Liver (tissue), 9 donors: Measurements from ENCODE around the gene KLF18. TPM values are rescaled to one million over a fixed set of nuclear protein-coding genes. Genes with fewer than 3 reads are reported as not detected.

Source experiments
- DNase-seq: peaks from one replicate; pipeline ENCODE4 v3.0.0-alpha.2; 2017; ENCODE audit warnings: low spot score
- H3K27ac ChIP-seq, 2 donors: one replicate each; pipeline ENCODE4 v1.7.0; 2013; ENCODE audit warnings: inconsistent platforms in 2 of 2, low read length in 2 of 2, control low read depth in 1 of 2, low read depth in 1 of 2, mild to moderate bottlenecking in 1 of 2
- H3K27me3 ChIP-seq, 4 donors: one replicate each; pipeline versions ENCODE4 v1.6.1 to v1.7.0; 2013; ENCODE audit warnings: low read length in 3 of 4, inconsistent platforms in 1 of 4, mild to moderate bottlenecking in 1 of 4, moderate library complexity in 1 of 4; ENCODE audit not compliant: control insufficient read depth in 4 of 4, insufficient read depth in 4 of 4
- H3K36me3 ChIP-seq, 4 donors: one replicate each; pipeline versions ENCODE4 v1.6.1 to v1.7.0; 2013; ENCODE audit warnings: low read length in 3 of 4, mild to moderate bottlenecking in 3 of 4, low read depth in 1 of 4, moderate library complexity in 1 of 4; ENCODE audit not compliant: control insufficient read depth in 4 of 4, insufficient read depth in 3 of 4
- H3K4me1 ChIP-seq, 4 donors: one replicate each; pipeline versions ENCODE4 v1.6.1 to v1.7.0; 2013; ENCODE audit warnings: low read length in 3 of 4, mild to moderate bottlenecking in 3 of 4, moderate library complexity in 1 of 4; ENCODE audit not compliant: control insufficient read depth in 4 of 4, insufficient read depth in 4 of 4
- H3K4me3 ChIP-seq, 3 donors: one replicate each; pipeline versions ENCODE4 v1.6.1 to v1.7.0; 2013; ENCODE audit warnings: low read length in 3 of 3, control low read depth in 1 of 3, low read depth in 1 of 3, mild to moderate bottlenecking in 1 of 3
- H3K9ac ChIP-seq, 2 donors: one replicate each; pipeline ENCODE4 v1.7.0; 2013; ENCODE audit warnings: low read length in 2 of 2, mild to moderate bottlenecking in 2 of 2, moderate library complexity in 2 of 2, control low read depth in 1 of 2, low read depth in 1 of 2
- H3K9me3 ChIP-seq, 4 donors: one replicate each; pipeline versions ENCODE4 v1.6.1 to v1.7.0; 2013; ENCODE audit warnings: low read length in 3 of 4; ENCODE audit not compliant: control insufficient read depth in 4 of 4
- ATF3 ChIP-seq: IDR thresholded peaks from 2 replicates; pipeline ENCODE4 v1.6.1; 2016; ENCODE audit warnings: antibody characterized with exemption
- CTCF ChIP-seq: fragments of 150-350 bp; IDR thresholded peaks from 2 replicates; pipeline ENCODE4 v1.5.1; 2017; ENCODE audit warnings: improper control_type of control experiment, low read depth, low read length; ENCODE audit not compliant: missing input control
- EGR1 ChIP-seq, 2 donors: IDR thresholded peaks; 2 replicates each; pipeline ENCODE4 v1.6.1; 2016 to 2018; ENCODE audit warnings: antibody characterized with exemption in 2 of 2, low read depth in 2 of 2
- FOXA1 ChIP-seq: IDR thresholded peaks from 2 replicates; pipeline ENCODE4 v1.6.1; 2016; ENCODE audit warnings: antibody characterized with exemption
- FOXA2 ChIP-seq: IDR thresholded peaks from 2 replicates; pipeline ENCODE4 v1.6.1; 2016; ENCODE audit warnings: antibody characterized with exemption
- GABPA ChIP-seq, 2 donors: IDR thresholded peaks in 1 of 2; conservative IDR thresholded peaks in 1 of 2; 2 replicates each; pipeline ENCODE4 v1.6.1; 2016; ENCODE audit warnings: antibody characterized with exemption in 2 of 2, mild to moderate bottlenecking in 1 of 2, moderate library complexity in 1 of 2
- HNF4A ChIP-seq, 2 donors: conservative IDR thresholded peaks; 2 replicates each; pipeline ENCODE4 v1.6.1; 2016; ENCODE audit warnings: antibody characterized with exemption in 2 of 2, mild to moderate bottlenecking in 2 of 2
- JUND ChIP-seq, 2 donors: IDR thresholded peaks; 2 replicates each; pipeline ENCODE4 v1.6.1; 2016; ENCODE audit warnings: antibody characterized with exemption in 2 of 2
- MAX ChIP-seq: IDR thresholded peaks from 2 replicates; pipeline ENCODE4 v1.6.1; 2016; ENCODE audit warnings: antibody characterized with exemption
- NR2F2 ChIP-seq: IDR thresholded peaks from 2 replicates; pipeline ENCODE4 v1.6.1; 2016; ENCODE audit warnings: antibody characterized with exemption
- RAD21 ChIP-seq, 2 donors: IDR thresholded peaks; 2 replicates each; pipeline ENCODE4 v1.6.1; 2016; ENCODE audit warnings: antibody characterized with exemption in 2 of 2, mild to moderate bottlenecking in 2 of 2
- REST ChIP-seq: IDR thresholded peaks from 2 replicates; pipeline ENCODE4 v1.6.1; 2016; ENCODE audit warnings: antibody characterized with exemption, mild to moderate bottlenecking
- RXRA ChIP-seq, 2 donors: IDR thresholded peaks; 2 replicates each; pipeline ENCODE4 v1.6.1; 2017 to 2018; ENCODE audit warnings: antibody characterized with exemption in 2 of 2, mild to moderate bottlenecking in 1 of 2
- SP1 ChIP-seq: IDR thresholded peaks from 2 replicates; pipeline ENCODE4 v1.6.1; 2018; ENCODE audit warnings: antibody characterized with exemption, mild to moderate bottlenecking
- TAF1 ChIP-seq: conservative IDR thresholded peaks from 2 replicates; pipeline ENCODE4 v1.6.1; 2016; ENCODE audit warnings: antibody characterized with exemption, mild to moderate bottlenecking
- ZBTB33 ChIP-seq: IDR thresholded peaks from 2 replicates; pipeline ENCODE4 v1.6.1; 2016; ENCODE audit warnings: antibody characterized with exemption
- WGBS: extraction: QIAGEN DNeasy Blood & Tissue Kit; methylation state at CpG from one replicate; pipeline ENCODE4 v1.1.7; 2013; 5-methylcytosine and 5-hydroxymethylcytosine counted together
- polyA plus RNA-seq, 2 donors: library from polyadenylated mRNA; stranded (reverse) in 1 of 2; unstranded in 1 of 2; fragments of 200-250 nt in 1 of 2; fragments of >200 nt in 1 of 2; fragmentation: Nextera tagmentation in 1 of 2; extraction: Ambion mirVana in 1 of 2; gene quantifications; one replicate each; pipeline versions ENCODE4 v1.2.1 to v1.2.3, GENCODE V29; 2013 to 2015
- total RNA-seq, 2 donors: library from RNA; depleted of rRNA; stranded (reverse); fragments of >200 nt; gene quantifications; one replicate each; pipeline ENCODE4 v1.2.3, GENCODE V29; 2014
- donor health status: healthy.
- donor health status: healthy.
- donor health status: healthy.
- donor health status: healthy.
- donor health status: healthy.

The KLF18 gene
- total and polyA plus RNA-seq, 4 donors: not detected

- H3K4me3 ChIP-seq: no peak overlapping the region
- no peaks in the 10 kb centered on the region for H3K4me1 ChIP-seq
- TF ChIP-seq JUND (IDR thresholded peaks at IDR 0.05) (no peak), RXRA (IDR thresholded peaks at IDR 0.05) (no peak), CTCF (no peak), FOXA1 (no peak), HNF4A (conservative IDR thresholded peaks at IDR 0.05) (no peak), FOXA2 (no peak), TAF1 (no peak), NR2F2 (no peak), RAD21 (IDR thresholded peaks at IDR 0.05) (no peak), EGR1 (IDR thresholded peaks at IDR 0.05; ENCODE audit: low read depth in 2 of 2) (no peak), MAX (no peak), SP1 (no peak), GABPA (IDR thresholded peaks at IDR 0.05 in 1 of 2, conservative IDR thresholded peaks at IDR 0.05 in 1 of 2) (no peak), REST (no peak)
- H3K9me3 ChIP-seq: no peaks in the 10 kb centered on the region
- DNase-seq: no peak
- WGBS: 76% methylated on average over 7 of the region's 7 CpGs
- no peaks in the 10 kb centered on the region for H3K36me3 ChIP-seq
- no peaks in the 10 kb centered on the region for H3K27me3 ChIP-seq
- H3K9ac ChIP-seq: no peak overlapping the region
- no peak overlapping the region for H3K27ac ChIP-seq
Observed at GRCh38 chr1:44101328-44101727, 40.1 kb downstream of the KLF18 start.

- H3K27ac ChIP-seq: no peak overlapping the region
- WGBS: 80% methylated on average over 9 of the region's 9 CpGs
- H3K9ac ChIP-seq: no peak overlapping the region
- no peaks in the 10 kb centered on the region for H3K4me1 ChIP-seq
- DNase-seq: no peak
- H3K9me3 ChIP-seq: no peaks in the 10 kb centered on the region
- H3K36me3 ChIP-seq: no peaks in the 10 kb centered on the region
- no peaks in the 10 kb centered on the region for H3K27me3 ChIP-seq
- no peak overlapping the region for H3K4me3 ChIP-seq
- TF ChIP-seq ZBTB33 (no peak), CTCF (no peak), REST (no peak), RXRA (IDR thresholded peaks at IDR 0.05) (no peak), FOXA2 (no peak), EGR1 (IDR thresholded peaks at IDR 0.05; ENCODE audit: low read depth in 2 of 2) (no peak), SP1 (no peak), JUND (IDR thresholded peaks at IDR 0.05) (no peak), RAD21 (IDR thresholded peaks at IDR 0.05) (no peak), FOXA1 (no peak), TAF1 (no peak), NR2F2 (no peak), ATF3 (no peak)
Observed at GRCh38 chr1:44100183-44100868, 41.1 kb downstream of the KLF18 start.
